ENCODE measurements around the gene TGM2. TPM values are rescaled to one million over a fixed set of nuclear protein-coding genes. Genes with fewer than 3 reads are reported as not detected.

The TGM2 gene
- total RNA-seq, 1 donor from 2014 or later = 0.72 TPM

GRCh38 chr20:38211200-38212097 is 46.4 kb upstream of the TGM2 start:
- Mint-ChIP-seq H3K27ac (no peak overlapping the region), H3K4me3 (ENCODE audit: low read depth) (no peak overlapping the region), H3K4me1 (ENCODE audit: low read depth) (no peaks in the 10 kb centered on the region), H3K36me3 (ENCODE audit: insufficient read depth) (no peaks in the 10 kb centered on the region), H3K9me3 (ENCODE audit: low read depth) (peaks cover 3% of the 10 kb centered on the region), H3K27me3 (peaks cover 6% of the 10 kb centered on the region)
- no peak for TF ChIP-seq CTCF (IDR thresholded peaks at IDR 0.05; ENCODE audit: unreplicated experiment)
- DNase-seq (ENCODE audit: low spot score, unreplicated experiment) = no peak

GRCh38 chr20:38210741-38211140 is 45.7 kb upstream of the TGM2 start:
- DNase-seq (ENCODE audit: low spot score, unreplicated experiment) = no peak
- no peak overlapping the region for H3K4me3 Mint-ChIP-seq (ENCODE audit: low read depth)
- no peaks in the 10 kb centered on the region for H3K36me3 Mint-ChIP-seq (ENCODE audit: insufficient read depth)
- H3K27me3 Mint-ChIP-seq = peaks cover 6% of the 10 kb centered on the region
- H3K27ac Mint-ChIP-seq = no peak overlapping the region
- H3K9me3 Mint-ChIP-seq (ENCODE audit: low read depth) = peaks cover 4% of the 10 kb centered on the region
- no peak for TF ChIP-seq CTCF (IDR thresholded peaks at IDR 0.05; ENCODE audit: unreplicated experiment)
- no peaks in the 10 kb centered on the region for H3K4me1 Mint-ChIP-seq (ENCODE audit: low read depth)

DNA sequence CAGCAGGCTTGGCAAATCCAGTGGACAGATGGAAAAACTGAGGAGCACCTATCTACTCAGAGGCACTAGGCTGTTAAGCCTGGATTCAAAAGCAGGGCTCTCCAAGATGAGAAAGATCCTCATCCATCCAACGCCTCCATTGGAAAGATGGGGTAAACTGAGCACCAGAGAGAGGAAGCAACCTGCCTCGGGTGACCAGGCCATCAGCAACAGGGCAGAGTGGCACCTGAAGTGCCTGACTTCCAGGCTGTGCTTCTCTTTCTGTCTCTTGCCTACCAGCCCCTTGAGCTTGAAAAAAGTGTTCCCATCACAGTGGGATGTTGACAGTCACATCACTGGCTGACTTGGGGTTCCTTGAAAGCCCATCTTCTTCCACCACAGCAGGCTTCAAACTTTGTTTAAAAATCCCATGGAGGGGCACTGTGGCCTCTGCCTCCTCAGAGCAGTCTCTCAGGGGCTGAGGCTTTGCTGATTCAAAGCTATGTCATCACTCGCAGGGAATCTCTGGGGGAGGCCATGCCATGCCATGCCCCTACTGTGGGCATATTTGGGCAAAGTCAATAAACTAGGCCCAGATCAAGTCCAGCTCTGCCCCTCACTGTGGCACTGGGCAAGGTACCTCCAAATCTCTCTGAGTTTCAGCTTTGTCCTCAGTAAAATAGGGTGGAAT is 44.8 kb upstream of the TGM2 start:
- no peak overlapping the region for H3K27ac Mint-ChIP-seq
- H3K36me3 Mint-ChIP-seq (ENCODE audit: insufficient read depth) = no peaks in the 10 kb centered on the region

GRCh38 chr20:38209054-38209675 is 44.1 kb upstream of the TGM2 start:
- Mint-ChIP-seq H3K9me3 (ENCODE audit: low read depth) (peaks cover 4% of the 10 kb centered on the region), H3K27me3 (peaks cover 6% of the 10 kb centered on the region), H3K36me3 (ENCODE audit: insufficient read depth) (no peaks in the 10 kb centered on the region), H3K4me1 (ENCODE audit: low read depth) (no peaks in the 10 kb centered on the region), H3K27ac (no peak overlapping the region), H3K4me3 (ENCODE audit: low read depth) (no peak overlapping the region)
- no peak for TF ChIP-seq CTCF (IDR thresholded peaks at IDR 0.05; ENCODE audit: unreplicated experiment)
- no peak for DNase-seq (ENCODE audit: low spot score, unreplicated experiment)

More for the DNA sequence above, 44.8 kb upstream of the TGM2 start:
- H3K27me3 Mint-ChIP-seq = peaks cover 6% of the 10 kb centered on the region
- H3K4me3 Mint-ChIP-seq (ENCODE audit: low read depth) = no peak overlapping the region
- no peaks in the 10 kb centered on the region for H3K4me1 Mint-ChIP-seq (ENCODE audit: low read depth)
- no peak for TF ChIP-seq CTCF (IDR thresholded peaks at IDR 0.05; ENCODE audit: unreplicated experiment)
- H3K9me3 Mint-ChIP-seq (ENCODE audit: low read depth) = peaks cover 4% of the 10 kb centered on the region
- no peak for DNase-seq (ENCODE audit: low spot score, unreplicated experiment)

DNA sequence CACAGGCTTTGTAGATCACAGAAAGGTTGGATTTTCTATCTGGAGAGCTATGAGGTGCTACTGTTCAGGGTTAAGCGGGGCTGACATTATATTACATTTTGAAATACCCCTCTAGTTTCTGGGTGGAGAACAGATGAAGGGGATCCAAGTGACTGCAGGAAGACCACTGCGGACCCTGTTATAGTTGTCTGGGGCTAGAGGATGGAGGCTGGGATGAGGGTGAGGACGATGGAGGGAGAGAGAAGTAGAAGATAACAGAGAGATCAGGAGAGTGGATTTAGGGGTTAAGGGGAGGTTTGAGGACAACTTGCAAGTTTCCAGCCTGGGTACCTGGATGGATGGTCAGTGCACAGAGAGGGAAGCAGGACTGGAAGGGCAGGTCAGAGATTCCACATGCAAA is 43.5 kb upstream of the TGM2 start:
- no peak for DNase-seq (ENCODE audit: low spot score, unreplicated experiment)
- Mint-ChIP-seq H3K27me3 (peaks cover 6% of the 10 kb centered on the region), H3K9me3 (ENCODE audit: low read depth) (peaks cover 4% of the 10 kb centered on the region), H3K4me1 (ENCODE audit: low read depth) (no peaks in the 10 kb centered on the region), H3K36me3 (ENCODE audit: insufficient read depth) (no peaks in the 10 kb centered on the region), H3K4me3 (ENCODE audit: low read depth) (no peak overlapping the region), H3K27ac (no peak overlapping the region)
- TF ChIP-seq CTCF (IDR thresholded peaks at IDR 0.05; ENCODE audit: unreplicated experiment) = no peak

Data from progenitor cell of endocrine pancreas (in vitro differentiated cells).